ENCODE measurements around the gene STAT4. TPM values are rescaled to one million over a fixed set of nuclear protein-coding genes. Genes with fewer than 3 reads are reported as not detected.
A peak's percentile ranks its signal among the peaks of the same experiment; 100 is the strongest.

STAT4 gene
- total and polyA plus RNA-seq, 5 donors from 2014 or later, result 22.7 to 60.0 (median 28.8) TPM

GRCh38 chr2:191144217-191144616 lies 6.6 kb downstream of the STAT4 start:
- Mint-ChIP-seq H3K36me3 (peaks cover 56% of the 10 kb centered on the region), H3K4me3 (peak overlapping the region in 2 of 4 donors; percentile 2 to 24), H3K27me3 (no peaks in the 10 kb centered on the region), H3K9me3 (peaks cover 0 to 7% (median 0%) of the 10 kb centered on the region in 7 donors), H3K27ac (peak overlapping the region in 2 of 3 donors; percentile 15 to 59), H3K4me1 (peaks cover 26 to 61% (median 54%) of the 10 kb centered on the region in 4 donors)
- Histone ChIP-seq H3K9me3 (ENCODE audit: control insufficient read depth in 2 of 2, low read length in 2 of 2) (no peaks in the 10 kb centered on the region), H3K4me3 (ENCODE audit: low read depth, low read length) (no peak overlapping the region), H3K4me1 (ENCODE audit: control insufficient read depth, insufficient read depth, low read length, poor library complexity, severe bottlenecking) (peaks cover 11% of the 10 kb centered on the region), H3K27ac (ENCODE audit: insufficient read depth, low read length, poor library complexity, severe bottlenecking) (no peak overlapping the region), H3K36me3 (ENCODE audit: control insufficient read depth, insufficient read depth, low read length) (peaks cover 42% of the 10 kb centered on the region), H3K27me3 (ENCODE audit: control insufficient read depth, insufficient read depth, low read length) (no peaks in the 10 kb centered on the region)
- ATAC-seq (ENCODE audit: low read depth in 2 of 2), result no peak
- no peak for DNase-seq

- Histone ChIP-seq H3K27me3 (ENCODE audit: control insufficient read depth, insufficient read depth, low read length) (no peaks in the 10 kb centered on the region), H3K27ac (ENCODE audit: insufficient read depth, low read length, poor library complexity, severe bottlenecking) (no peak overlapping the region), H3K9me3 (ENCODE audit: control insufficient read depth in 2 of 2, low read length in 2 of 2) (no peaks in the 10 kb centered on the region), H3K4me1 (ENCODE audit: control insufficient read depth, insufficient read depth, low read length, poor library complexity, severe bottlenecking) (peaks cover 7% of the 10 kb centered on the region), H3K36me3 (ENCODE audit: control insufficient read depth, insufficient read depth, low read length) (peaks cover 42% of the 10 kb centered on the region), H3K4me3 (ENCODE audit: low read depth, low read length) (no peak overlapping the region)
- Mint-ChIP-seq H3K4me3 (peak overlapping the region in 1 of 4 donors; percentile 24), H3K27ac (peak overlapping the region; percentile 11 to 59 (median 15)), H3K4me1 (peaks cover 30 to 61% (median 51%) of the 10 kb centered on the region in 4 donors), H3K36me3 (peaks cover 58% of the 10 kb centered on the region), H3K9me3 (peaks cover 0 to 9% (median 0%) of the 10 kb centered on the region in 7 donors), H3K27me3 (no peaks in the 10 kb centered on the region)
- DNase-seq (no peak), ATAC-seq (ENCODE audit: low read depth in 2 of 2) (no peak)
These were observed 7.0 kb downstream of the STAT4 start for GRCh38 chr2:191143791-191144190.

- Histone ChIP-seq H3K27me3 (ENCODE audit: control insufficient read depth, insufficient read depth, low read length) (no peaks in the 10 kb centered on the region), H3K4me1 (ENCODE audit: control insufficient read depth, insufficient read depth, low read length, poor library complexity, severe bottlenecking) (peaks cover 15% of the 10 kb centered on the region), H3K4me3 (ENCODE audit: low read depth, low read length) (no peak overlapping the region), H3K27ac (ENCODE audit: insufficient read depth, low read length, poor library complexity, severe bottlenecking) (no peak overlapping the region), H3K9me3 (ENCODE audit: control insufficient read depth in 2 of 2, low read length in 2 of 2) (no peaks in the 10 kb centered on the region), H3K36me3 (ENCODE audit: control insufficient read depth, insufficient read depth, low read length) (peaks cover 4% of the 10 kb centered on the region)
- Mint-ChIP-seq H3K36me3 (peaks cover 37% of the 10 kb centered on the region), H3K27ac (peak overlapping the region in 1 of 3 donors; percentile 39), H3K4me3 (no peak overlapping the region), H3K4me1 (peaks cover 11 to 43% (median 32%) of the 10 kb centered on the region in 4 donors), H3K27me3 (no peaks in the 10 kb centered on the region), H3K9me3 (peaks cover 0 to 2% (median 0%) of the 10 kb centered on the region in 7 donors)
- DNase-seq (no peak), ATAC-seq (ENCODE audit: low read depth in 2 of 2) (no peak)
These were observed 21.9 kb downstream of the STAT4 start for GRCh38 chr2:191128911-191129304.

- H3K4me1 Mint-ChIP-seq, result peaks cover 11 to 43% (median 37%) of the 10 kb centered on the region in 4 donors
- peak overlapping the region in 1 of 4 donors; percentile 41 for H3K4me3 Mint-ChIP-seq
- DNase-seq (no peak), ATAC-seq (ENCODE audit: low read depth in 2 of 2) (no peak)
- Histone ChIP-seq H3K4me3 (ENCODE audit: low read depth, low read length) (no peak overlapping the region), H3K4me1 (ENCODE audit: control insufficient read depth, insufficient read depth, low read length, poor library complexity, severe bottlenecking) (peaks cover 15% of the 10 kb centered on the region), H3K9me3 (ENCODE audit: control insufficient read depth in 2 of 2, low read length in 2 of 2) (no peaks in the 10 kb centered on the region), H3K36me3 (ENCODE audit: control insufficient read depth, insufficient read depth, low read length) (peaks cover 4% of the 10 kb centered on the region), H3K27me3 (ENCODE audit: control insufficient read depth, insufficient read depth, low read length) (no peaks in the 10 kb centered on the region), H3K27ac (ENCODE audit: insufficient read depth, low read length, poor library complexity, severe bottlenecking) (no peak overlapping the region)
- H3K27me3 Mint-ChIP-seq, result no peaks in the 10 kb centered on the region
- H3K9me3 Mint-ChIP-seq, result peaks cover 0 to 2% (median 0%) of the 10 kb centered on the region in 7 donors
- peak overlapping the region; percentile 16 to 49 (median 39) for H3K27ac Mint-ChIP-seq
- peaks cover 42% of the 10 kb centered on the region for H3K36me3 Mint-ChIP-seq
These were observed 22.5 kb downstream of the STAT4 start for GRCh38 chr2:191128172-191128910.

GRCh38 chr2:191127235-191127634 lies 23.6 kb downstream of the STAT4 start:
- peaks cover 9 to 53% (median 44%) of the 10 kb centered on the region in 4 donors for H3K4me1 Mint-ChIP-seq
- no peaks in the 10 kb centered on the region for H3K27me3 Mint-ChIP-seq
- no peaks in the 10 kb centered on the region for H3K9me3 ChIP-seq (ENCODE audit: control insufficient read depth in 2 of 2, low read length in 2 of 2)
- H3K27ac Mint-ChIP-seq, result peak overlapping the region in 2 of 3 donors; percentile 34 to 63
- peaks cover 0 to 2% (median 0%) of the 10 kb centered on the region in 7 donors for H3K9me3 Mint-ChIP-seq
- H3K4me3 Mint-ChIP-seq, result peak overlapping the region in 2 of 4 donors; percentile 10 to 17
- H3K4me1 ChIP-seq (ENCODE audit: control insufficient read depth, insufficient read depth, low read length, poor library complexity, severe bottlenecking), result peaks cover 23% of the 10 kb centered on the region
- peak overlapping the region; percentile 2 for H3K4me3 ChIP-seq (ENCODE audit: low read depth, low read length)
- H3K27ac ChIP-seq (ENCODE audit: insufficient read depth, low read length, poor library complexity, severe bottlenecking), result peak overlapping the region; percentile 29
- H3K36me3 ChIP-seq (ENCODE audit: control insufficient read depth, insufficient read depth, low read length), result peaks cover 4% of the 10 kb centered on the region
- H3K36me3 Mint-ChIP-seq, result peaks cover 39% of the 10 kb centered on the region
- DNase-seq (no peak), ATAC-seq (ENCODE audit: low read depth in 2 of 2) (no peak)
- no peaks in the 10 kb centered on the region for H3K27me3 ChIP-seq (ENCODE audit: control insufficient read depth, insufficient read depth, low read length)

- peak overlapping the region in 2 of 3 donors; percentile 34 to 64 for H3K27ac Mint-ChIP-seq
- peaks cover 35% of the 10 kb centered on the region for H3K36me3 Mint-ChIP-seq
These were observed 24.3 kb downstream of the STAT4 start for GRCh38 chr2:191126386-191127085.

GRCh38 chr2:191125646-191126045 lies 25.1 kb downstream of the STAT4 start:
- Histone ChIP-seq H3K9me3 (ENCODE audit: control insufficient read depth in 2 of 2, low read length in 2 of 2) (no peaks in the 10 kb centered on the region), H3K27me3 (ENCODE audit: control insufficient read depth, insufficient read depth, low read length) (no peaks in the 10 kb centered on the region), H3K36me3 (ENCODE audit: control insufficient read depth, insufficient read depth, low read length) (no peaks in the 10 kb centered on the region), H3K4me3 (ENCODE audit: low read depth, low read length) (no peak overlapping the region), H3K27ac (ENCODE audit: insufficient read depth, low read length, poor library complexity, severe bottlenecking) (peak overlapping the region; percentile 20), H3K4me1 (ENCODE audit: control insufficient read depth, insufficient read depth, low read length, poor library complexity, severe bottlenecking) (peaks cover 24% of the 10 kb centered on the region)
- H3K27ac Mint-ChIP-seq, result no peak overlapping the region
- peaks cover 0 to 2% (median 0%) of the 10 kb centered on the region in 7 donors for H3K9me3 Mint-ChIP-seq
- H3K4me3 Mint-ChIP-seq, result no peak overlapping the region
- no peaks in the 10 kb centered on the region for H3K27me3 Mint-ChIP-seq
- DNase-seq, result no peak
- H3K4me1 Mint-ChIP-seq, result peaks cover 6 to 54% (median 43%) of the 10 kb centered on the region in 4 donors
- no peak for ATAC-seq (ENCODE audit: low read depth in 2 of 2)
- H3K36me3 Mint-ChIP-seq, result peaks cover 30% of the 10 kb centered on the region

More at GRCh38 chr2:191126386-191127085, 24.3 kb downstream of the STAT4 start:
- H3K9me3 Mint-ChIP-seq, result peaks cover 0 to 2% (median 0%) of the 10 kb centered on the region in 7 donors
- H3K4me1 ChIP-seq (ENCODE audit: control insufficient read depth, insufficient read depth, low read length, poor library complexity, severe bottlenecking), result peaks cover 24% of the 10 kb centered on the region
- H3K36me3 ChIP-seq (ENCODE audit: control insufficient read depth, insufficient read depth, low read length), result peaks cover 4% of the 10 kb centered on the region
- H3K27me3 Mint-ChIP-seq, result no peaks in the 10 kb centered on the region
- H3K27me3 ChIP-seq (ENCODE audit: control insufficient read depth, insufficient read depth, low read length), result no peaks in the 10 kb centered on the region
- H3K4me3 ChIP-seq (ENCODE audit: low read depth, low read length), result peak overlapping the region; percentile 42
- H3K4me3 Mint-ChIP-seq, result peak overlapping the region in 3 of 4 donors; percentile 8 to 33 (median 18)
- peaks cover 6 to 54% (median 43%) of the 10 kb centered on the region in 4 donors for H3K4me1 Mint-ChIP-seq
- no peaks in the 10 kb centered on the region for H3K9me3 ChIP-seq (ENCODE audit: control insufficient read depth in 2 of 2, low read length in 2 of 2)
- H3K27ac ChIP-seq (ENCODE audit: insufficient read depth, low read length, poor library complexity, severe bottlenecking), result peak overlapping the region; percentile 20
- DNase-seq, result peak in 2 of 3 donors; percentile 23 to 76
- peak; percentile 62 to 78 for ATAC-seq (ENCODE audit: low read depth in 2 of 2)

Measured in CD4-positive, CD25-positive, alpha-beta regulatory T cell (primary cell).